ENCODE results near the gene RGS11.

Gene RGS11

GRCh38 chr16:296276-296675, 20.5 kb upstream of the RGS11 start:
- DNase-seq: no peak

- no peak for DNase-seq
Measured at GRCh38 chr16:293043-293775, 17.5 kb upstream of the RGS11 start.

- DNase-seq: no peak
Measured at GRCh38 chr16:291539-291938, 15.8 kb upstream of the RGS11 start.

- DNase-seq: no peak
Measured at GRCh38 chr16:290681-291405, 15.1 kb upstream of the RGS11 start.

GRCh38 chr16:290015-290680, 14.4 kb upstream of the RGS11 start:
- no peak for DNase-seq

DNA sequence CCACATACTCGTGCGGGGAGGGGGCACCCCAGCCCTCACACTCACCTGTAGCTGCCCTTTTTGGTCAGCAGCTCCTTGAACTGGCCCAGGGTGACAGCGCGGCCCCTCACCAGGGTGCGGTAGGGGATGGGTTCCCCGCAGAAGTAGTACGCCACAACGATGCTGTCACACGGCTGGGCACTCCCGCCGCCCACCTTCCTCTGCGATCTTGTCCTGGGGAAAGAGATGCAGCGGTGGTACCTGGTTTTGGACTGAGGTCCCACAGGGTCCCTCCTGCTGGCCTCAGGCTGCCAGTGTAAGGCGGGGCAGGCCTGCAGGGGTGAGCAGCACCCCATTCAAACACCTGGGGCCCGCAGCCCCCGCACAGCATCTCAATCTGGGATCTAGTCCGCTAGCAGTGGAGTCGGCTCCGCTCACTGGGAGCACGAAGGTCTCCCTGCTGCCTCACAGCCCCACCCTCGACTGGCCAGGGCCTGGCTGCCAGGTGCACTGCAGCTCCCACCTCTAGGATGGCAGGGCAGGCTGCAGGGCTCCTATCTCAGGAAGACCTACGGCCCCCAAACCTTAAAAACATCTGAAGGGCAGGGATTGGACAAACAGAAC, 13.8 kb upstream of the RGS11 start:
- no peak for DNase-seq

- DNase-seq: no peak
Measured at GRCh38 chr16:287981-288920, 12.5 kb upstream of the RGS11 start.

GRCh38 chr16:287298-287811, 11.6 kb upstream of the RGS11 start:
- DNase-seq: no peak

DNA sequence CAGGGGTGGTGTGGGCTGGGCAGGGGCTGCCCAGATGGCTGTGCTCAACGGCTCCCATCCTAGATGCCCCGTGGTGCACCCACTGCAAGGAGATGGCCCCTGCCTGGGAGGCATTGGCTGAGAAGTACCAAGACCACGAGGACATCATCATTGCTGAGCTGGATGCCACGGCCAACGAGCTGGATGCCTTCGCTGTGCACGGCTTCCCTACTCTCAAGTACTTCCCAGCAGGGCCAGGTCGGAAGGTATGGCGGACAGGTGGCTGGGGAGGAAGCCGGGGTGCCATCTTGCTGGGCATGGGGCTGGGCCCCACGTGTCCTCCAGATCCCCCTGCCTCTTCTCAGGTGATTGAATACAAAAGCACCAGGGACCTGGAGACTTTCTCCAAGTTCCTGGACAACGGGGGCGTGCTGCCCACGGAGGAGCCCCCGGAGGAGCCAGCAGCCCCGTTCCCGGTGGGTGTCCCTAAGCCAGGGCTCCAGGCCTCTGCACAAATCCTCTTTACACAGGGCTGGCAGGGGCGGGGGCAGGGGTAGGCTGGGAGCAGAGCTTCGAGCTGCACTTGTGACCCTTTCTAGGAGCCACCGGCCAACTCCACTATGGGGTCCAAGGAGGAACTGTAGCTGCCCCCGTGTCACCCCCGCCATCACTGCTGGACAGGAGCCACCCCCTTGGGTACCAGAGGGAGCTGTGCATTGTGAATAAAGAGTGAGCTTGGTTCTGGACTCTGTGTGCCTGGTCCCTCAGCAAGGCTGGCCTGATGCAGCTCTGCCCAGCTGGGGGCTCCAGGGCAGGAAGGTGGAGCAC, 10.9 kb upstream of the RGS11 start:
- DNase-seq: no peak

DNA sequence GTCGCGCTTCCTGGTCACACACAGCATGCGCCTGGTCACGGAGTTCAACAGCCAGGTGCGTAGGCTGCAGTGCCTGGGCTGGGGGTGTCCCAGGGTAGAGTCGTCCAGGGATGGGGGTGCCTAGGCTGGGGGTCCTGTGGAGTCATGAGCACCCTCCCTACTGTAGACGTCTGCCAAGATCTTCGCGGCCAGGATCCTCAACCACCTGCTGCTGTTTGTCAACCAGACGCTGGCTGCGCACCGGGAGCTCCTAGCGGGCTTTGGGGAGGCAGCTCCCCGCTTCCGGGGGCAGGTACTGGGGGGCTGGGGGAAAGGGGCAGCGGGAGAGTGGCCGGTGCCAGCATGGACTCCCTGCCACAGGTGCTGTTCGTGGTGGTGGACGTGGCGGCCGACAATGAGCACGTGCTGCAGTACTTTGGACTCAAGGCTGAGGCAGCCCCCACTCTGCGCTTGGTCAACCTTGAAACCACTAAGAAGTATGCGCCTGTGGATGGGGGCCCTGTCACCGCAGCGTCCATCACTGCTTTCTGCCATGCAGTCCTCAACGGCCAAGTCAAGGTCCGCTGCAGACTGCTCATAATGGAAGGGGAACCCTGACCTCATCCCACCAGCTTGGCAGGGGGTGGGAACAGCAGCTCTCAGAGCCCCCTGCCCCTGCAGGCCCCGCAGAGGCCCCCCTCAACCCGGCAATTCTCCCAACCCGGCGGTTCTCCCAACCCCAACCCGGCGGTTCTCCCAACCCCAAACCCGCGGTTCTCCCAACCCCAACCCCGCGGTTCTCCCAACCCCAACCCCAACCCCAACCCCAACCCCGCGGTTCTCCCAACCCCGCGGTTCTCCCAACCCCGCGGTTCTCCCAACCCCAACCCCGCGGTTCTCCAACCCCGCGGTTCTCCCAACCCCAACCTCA, 9.7 kb upstream of the RGS11 start:
- no peak for DNase-seq

- no peak for DNase-seq
Measured at GRCh38 chr16:284204-285120, 8.7 kb upstream of the RGS11 start.

GRCh38 chr16:283033-283805, 7.5 kb upstream of the RGS11 start, which contains the start of gene PDIA2:
TSS of gene PDIA2 (plus strand) at chr16:283164. CDS start at chr16:283170, 6 bp downstream.
- peak; percentile 56 for DNase-seq

GRCh38 chr16:282491-282890, 6.7 kb upstream of the RGS11 start:
- DNase-seq: no peak

DNA sequence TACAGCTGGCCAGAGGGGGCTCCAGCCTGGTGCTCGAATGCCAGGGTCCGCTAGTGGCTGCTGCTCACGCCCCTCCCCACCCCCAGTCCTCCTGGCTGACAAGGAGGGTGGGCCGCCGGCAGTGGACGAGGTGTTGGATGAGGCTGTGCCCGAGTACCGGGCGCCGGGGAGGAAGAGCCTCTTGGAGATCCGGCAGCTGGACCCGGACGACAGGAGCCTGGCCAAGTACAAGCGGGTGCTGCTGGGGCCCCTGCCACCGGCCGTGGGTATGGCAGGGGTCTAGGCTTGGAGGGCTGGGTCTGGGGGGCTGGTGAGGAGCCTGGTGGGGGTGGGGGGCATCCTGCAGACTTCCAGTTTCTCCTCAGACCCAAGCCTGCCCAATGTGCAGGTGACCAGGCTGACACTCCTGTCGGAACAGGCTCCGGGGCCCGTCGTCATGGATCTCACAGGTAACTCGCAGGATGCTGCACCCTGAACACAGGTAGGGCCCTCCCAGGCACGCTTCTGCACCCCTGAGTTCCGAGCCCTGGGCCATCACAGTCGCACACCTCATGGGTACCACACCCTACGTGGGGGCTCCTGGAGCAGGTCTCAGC, 6.0 kb upstream of the RGS11 start:
- DNase-seq: no peak

DNA sequence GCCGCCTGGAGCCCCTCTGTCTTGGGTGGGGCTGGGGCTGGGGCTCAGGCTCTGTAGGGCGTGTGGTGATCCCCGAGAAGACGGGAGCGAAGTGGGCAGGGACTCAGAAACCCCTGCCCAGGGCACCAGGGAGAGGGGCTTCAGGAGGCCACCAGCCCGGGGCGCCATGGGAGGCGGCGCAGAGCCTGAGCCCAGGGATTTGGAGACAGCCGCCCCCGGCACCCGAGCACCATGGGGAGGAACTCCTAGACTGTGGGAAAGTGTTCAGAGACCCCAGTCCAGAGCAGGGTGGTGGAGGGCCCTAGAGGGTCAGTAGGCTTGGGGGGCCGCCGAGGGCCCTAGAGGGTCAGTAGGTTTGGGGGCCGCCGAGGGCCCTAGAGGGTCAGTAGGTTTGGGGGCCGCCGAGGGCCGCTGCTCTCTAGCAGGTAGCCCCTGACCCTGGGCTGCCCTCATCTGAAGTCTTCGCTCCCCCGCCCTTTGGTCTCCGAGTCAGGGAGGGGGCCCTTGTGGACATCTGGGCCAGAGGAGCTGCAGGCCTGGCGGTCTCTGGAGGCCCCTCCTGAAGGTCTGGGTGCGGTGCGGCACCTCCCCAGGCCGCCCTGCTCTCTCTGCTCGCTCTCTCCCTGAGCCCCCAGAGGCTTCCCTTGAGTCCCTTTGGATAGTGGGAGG, 5.4 kb upstream of the RGS11 start:
- no peak for DNase-seq

DNA sequence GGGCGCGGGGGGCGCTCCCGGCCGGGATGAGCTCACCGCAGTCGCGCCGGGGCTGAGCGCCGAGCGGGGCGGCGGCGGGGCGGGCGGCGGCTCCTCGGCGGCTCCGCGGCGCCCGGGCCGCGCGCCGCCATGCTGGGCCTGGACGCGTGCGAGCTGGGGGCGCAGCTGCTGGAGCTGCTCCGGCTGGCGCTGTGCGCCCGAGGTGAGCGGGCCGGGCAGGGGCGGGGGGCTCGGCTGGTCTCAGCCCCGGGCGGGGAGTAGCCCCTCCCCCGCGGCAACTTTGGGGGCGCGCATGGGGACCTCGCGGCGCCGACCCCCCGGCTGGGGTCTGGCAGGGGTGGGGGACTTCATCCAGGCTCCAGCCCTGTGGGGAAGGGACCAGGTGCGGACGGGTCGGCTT, 4.8 kb upstream of the RGS11 start, which contains the start of gene ARHGDIG:
Gene ARHGDIG (plus strand): TSS at position 40 of the 400 bp plus-strand sequence. CDS start 90 bp downstream, at position 130.
- DNase-seq: peak; percentile 35

DNA sequence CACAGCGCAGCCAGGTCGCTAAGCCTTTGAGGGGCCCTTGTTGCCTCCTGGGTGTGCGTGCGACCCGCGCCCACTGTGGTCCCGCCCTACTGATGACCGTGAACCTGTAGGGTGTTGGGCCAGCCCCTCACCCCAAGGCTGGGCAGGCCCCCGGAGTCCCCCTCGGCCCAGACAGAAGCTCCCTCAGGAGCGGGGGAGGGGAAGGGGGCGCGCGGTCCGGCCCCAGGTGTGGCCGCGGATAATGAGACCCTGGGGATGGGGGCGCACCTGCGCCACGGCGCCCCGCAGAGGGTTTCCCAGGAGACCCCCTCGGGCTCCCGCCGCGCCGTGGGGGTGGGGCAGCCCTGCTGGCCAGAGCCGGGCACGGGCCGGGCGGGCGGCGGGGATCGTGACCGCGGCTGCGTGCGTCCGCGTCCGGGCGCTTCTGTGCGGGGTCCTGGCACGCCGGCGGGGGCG, 4.3 kb upstream of the RGS11 start:
- DNase-seq: no peak

Data from hematopoietic multipotent progenitor cell treated with erythropoietin and hydrocortisone succinate and interleukin-3 and kit ligand, for 4 days (in vitro differentiated cells).